ENCODE results near the gene SLC29A2.

DNA sequence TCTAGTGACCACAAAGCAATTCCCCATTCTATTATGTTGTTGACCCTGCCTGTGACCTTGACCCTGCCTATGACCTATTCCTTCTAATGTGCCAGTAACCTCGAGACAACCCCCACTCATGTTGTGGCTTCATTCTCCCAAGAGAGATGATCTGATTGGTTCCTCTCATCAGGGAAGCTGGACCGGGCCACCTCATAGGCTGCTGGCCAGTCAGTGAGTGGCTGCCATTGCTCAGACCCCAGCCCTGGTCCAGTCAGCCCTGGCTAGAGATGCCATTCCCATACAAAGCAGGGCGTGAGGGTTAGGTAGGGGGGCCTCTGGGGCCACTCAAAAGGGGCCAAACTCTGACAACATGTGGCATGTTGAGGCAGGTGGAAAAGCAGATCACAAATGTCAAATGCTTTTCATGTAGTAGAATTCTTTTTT, 11.9 kb downstream of the SLC29A2 start:
- TF ChIP-seq, protein P1, sequence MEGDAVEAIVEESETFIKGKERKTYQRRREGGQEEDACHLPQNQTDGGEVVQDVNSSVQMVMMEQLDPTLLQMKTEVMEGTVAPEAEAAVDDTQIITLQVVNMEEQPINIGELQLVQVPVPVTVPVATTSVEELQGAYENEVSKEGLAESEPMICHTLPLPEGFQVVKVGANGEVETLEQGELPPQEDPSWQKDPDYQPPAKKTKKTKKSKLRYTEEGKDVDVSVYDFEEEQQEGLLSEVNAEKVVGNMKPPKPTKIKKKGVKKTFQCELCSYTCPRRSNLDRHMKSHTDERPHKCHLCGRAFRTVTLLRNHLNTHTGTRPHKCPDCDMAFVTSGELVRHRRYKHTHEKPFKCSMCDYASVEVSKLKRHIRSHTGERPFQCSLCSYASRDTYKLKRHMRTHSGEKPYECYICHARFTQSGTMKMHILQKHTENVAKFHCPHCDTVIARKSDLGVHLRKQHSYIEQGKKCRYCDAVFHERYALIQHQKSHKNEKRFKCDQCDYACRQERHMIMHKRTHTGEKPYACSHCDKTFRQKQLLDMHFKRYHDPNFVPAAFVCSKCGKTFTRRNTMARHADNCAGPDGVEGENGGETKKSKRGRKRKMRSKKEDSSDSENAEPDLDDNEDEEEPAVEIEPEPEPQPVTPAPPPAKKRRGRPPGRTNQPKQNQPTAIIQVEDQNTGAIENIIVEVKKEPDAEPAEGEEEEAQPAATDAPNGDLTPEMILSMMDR (conservative IDR thresholded peaks at IDR 0.05; ENCODE audit: low read depth, low read length): no peak
- TF ChIP-seq EZH2 (IDR thresholded peaks at IDR 0.05; ENCODE audit: low read length, unreplicated experiment) (no peak), EZH2phosphoT487 (IDR thresholded peaks at IDR 0.05; ENCODE audit: borderline replicate concordance, low read length) (no peak)

All from PC-3 (cell line).